Gastrocnemius medialis (tissue), 4 donors: ENCODE results near the gene LINC01488. TPM values are rescaled to one million over a fixed set of nuclear protein-coding genes. Genes with fewer than 3 reads are reported as not detected.

ENCODE experiments used
- ATAC-seq, 2 donors: fragments of 150-250 bp; one replicate each; pipeline ENCODE4 v1.9.1; 2016
- DNase-seq, 2 donors: peaks; one replicate each; pipeline ENCODE4 v3.0.0-alpha.2; 2019
- H3K27ac ChIP-seq, 4 donors: fragments of 200-600 bp; sonication (generic); 1 replicate in 1 of 4; 2 replicates in 3 of 4; pipeline ENCODE4 v1.5.1; 2016 to 2018; ENCODE audit warnings: mild to moderate bottlenecking in 2 of 4, moderate library complexity in 1 of 4
- H3K27me3 ChIP-seq, 3 donors: fragments of 200-600 bp; sonication (generic) in 2 of 3; 1 replicate in 1 of 3; 2 replicates in 2 of 3; pipeline versions ENCODE4 v1.5.1 to v1.6.0; 2016 to 2019; ENCODE audit warnings: mild to moderate bottlenecking in 1 of 3, moderate library complexity in 1 of 3
- H3K36me3 ChIP-seq, 2 donors: fragments of 200-600 bp; sonication (generic) in 1 of 2; one replicate each; pipeline ENCODE4 v1.5.1; 2017 to 2018
- H3K4me1 ChIP-seq, 2 donors: fragments of 200-600 bp; sonication (generic) in 1 of 2; one replicate each; pipeline ENCODE4 v1.5.1; 2016 to 2017; ENCODE audit warnings: mild to moderate bottlenecking in 2 of 2
- H3K4me3 ChIP-seq, 4 donors: fragments of 200-600 bp; sonication (generic) in 3 of 4; 1 replicate in 1 of 4; 2 replicates in 3 of 4; pipeline ENCODE4 v1.5.1; 2016 to 2019; ENCODE audit warnings: mild to moderate bottlenecking in 2 of 4
- H3K9me3 ChIP-seq, 3 donors: fragments of 200-600 bp; sonication (generic) in 2 of 3; 1 replicate in 1 of 3; 2 replicates in 2 of 3; pipeline ENCODE4 v1.5.1; 2016 to 2019
- POLR2A ChIP-seq, 2 donors: fragments of 450-650 bp; IDR thresholded peaks; one replicate each; pipeline ENCODE4 v1.6.1; 2017; ENCODE audit warnings: antibody characterized with exemption in 2 of 2, mild to moderate bottlenecking in 2 of 2, moderate library complexity in 2 of 2
- in situ Hi-C, 4 donors: fragments of 200-750 bp; cut with MboI; loops; one replicate each; pipeline versions ENCODE4 v1.15.0 to v1.8.0; 2017; ENCODE audit warnings: low sequenced_read_pairs in 4 of 4
- intact Hi-C: fragments of 100-400 bp; cut with DNase I; formaldehyde crosslinking; loops from one replicate; pipeline ENCODE4 v1.15.1; 2023; ENCODE audit warnings: low total_unique reads
- total RNA-seq, 4 donors: library from RNA; depleted of rRNA; stranded (reverse); fragments of >200 nt; gene quantifications; one replicate each; pipeline versions ENCODE4 v1.1.0 to v1.2.3, GENCODE V29; 2016
- TF ChIP-seq, protein P1 (sequence below), 5 experiments: fragments of 450-650 bp in 3 of 5; fragments of 200-600 bp in 2 of 5; sonication (generic) in 2 of 5; IDR thresholded peaks in 4 of 5; conservative IDR thresholded peaks in 1 of 5; 1 replicate in 4 of 5; 2 replicates in 1 of 5; pipeline ENCODE4 v1.5.1; 2016 to 2019; ENCODE audit warnings: antibody characterized with exemption in 5 of 5, mild to moderate bottlenecking in 3 of 5, moderate library complexity in 3 of 5

LINC01488 gene
- total RNA-seq, 4 donors from 2014 or later, result not detected

GRCh38 chr11:69536406-69536805 lies 54.9 kb downstream of the LINC01488 start:
- Histone ChIP-seq H3K4me1 (peaks cover 17 to 18% of the 10 kb centered on the region in 2 donors), H3K4me3 (no peak overlapping the region), H3K27me3 (no peaks in the 10 kb centered on the region), H3K27ac (no peak overlapping the region), H3K36me3 (no peaks in the 10 kb centered on the region), H3K9me3 (no peaks in the 10 kb centered on the region)
- DNase-seq (no peak), ATAC-seq (no peak)
- TF ChIP-seq, protein P1, sequence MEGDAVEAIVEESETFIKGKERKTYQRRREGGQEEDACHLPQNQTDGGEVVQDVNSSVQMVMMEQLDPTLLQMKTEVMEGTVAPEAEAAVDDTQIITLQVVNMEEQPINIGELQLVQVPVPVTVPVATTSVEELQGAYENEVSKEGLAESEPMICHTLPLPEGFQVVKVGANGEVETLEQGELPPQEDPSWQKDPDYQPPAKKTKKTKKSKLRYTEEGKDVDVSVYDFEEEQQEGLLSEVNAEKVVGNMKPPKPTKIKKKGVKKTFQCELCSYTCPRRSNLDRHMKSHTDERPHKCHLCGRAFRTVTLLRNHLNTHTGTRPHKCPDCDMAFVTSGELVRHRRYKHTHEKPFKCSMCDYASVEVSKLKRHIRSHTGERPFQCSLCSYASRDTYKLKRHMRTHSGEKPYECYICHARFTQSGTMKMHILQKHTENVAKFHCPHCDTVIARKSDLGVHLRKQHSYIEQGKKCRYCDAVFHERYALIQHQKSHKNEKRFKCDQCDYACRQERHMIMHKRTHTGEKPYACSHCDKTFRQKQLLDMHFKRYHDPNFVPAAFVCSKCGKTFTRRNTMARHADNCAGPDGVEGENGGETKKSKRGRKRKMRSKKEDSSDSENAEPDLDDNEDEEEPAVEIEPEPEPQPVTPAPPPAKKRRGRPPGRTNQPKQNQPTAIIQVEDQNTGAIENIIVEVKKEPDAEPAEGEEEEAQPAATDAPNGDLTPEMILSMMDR (IDR thresholded peaks at IDR 0.05 in 4 of 5, conservative IDR thresholded peaks at IDR 0.05 in 1 of 5), result no peak
- no peak for TF ChIP-seq POLR2A (IDR thresholded peaks at IDR 0.05)
- intact Hi-C loops (no loop called here), in situ Hi-C loops (no loop called here)

- TF ChIP-seq, protein P1 (IDR thresholded peaks at IDR 0.05 in 4 of 5, conservative IDR thresholded peaks at IDR 0.05 in 1 of 5), result no peak
- TF ChIP-seq POLR2A (IDR thresholded peaks at IDR 0.05), result no peak
- no peak overlapping the region for H3K4me3 ChIP-seq
- no peaks in the 10 kb centered on the region for H3K27me3 ChIP-seq
- in situ Hi-C loops, result no loop called here
- ATAC-seq (no peak), DNase-seq (no peak)
- peaks cover 20 to 22% of the 10 kb centered on the region in 2 donors for H3K4me1 ChIP-seq
- intact Hi-C loops, result no loop called here
- H3K36me3 ChIP-seq, result no peaks in the 10 kb centered on the region
- H3K9me3 ChIP-seq, result no peaks in the 10 kb centered on the region
- H3K27ac ChIP-seq, result no peak overlapping the region
Observed at GRCh38 chr11:69537126-69537525, 55.7 kb downstream of the LINC01488 start.

DNA sequence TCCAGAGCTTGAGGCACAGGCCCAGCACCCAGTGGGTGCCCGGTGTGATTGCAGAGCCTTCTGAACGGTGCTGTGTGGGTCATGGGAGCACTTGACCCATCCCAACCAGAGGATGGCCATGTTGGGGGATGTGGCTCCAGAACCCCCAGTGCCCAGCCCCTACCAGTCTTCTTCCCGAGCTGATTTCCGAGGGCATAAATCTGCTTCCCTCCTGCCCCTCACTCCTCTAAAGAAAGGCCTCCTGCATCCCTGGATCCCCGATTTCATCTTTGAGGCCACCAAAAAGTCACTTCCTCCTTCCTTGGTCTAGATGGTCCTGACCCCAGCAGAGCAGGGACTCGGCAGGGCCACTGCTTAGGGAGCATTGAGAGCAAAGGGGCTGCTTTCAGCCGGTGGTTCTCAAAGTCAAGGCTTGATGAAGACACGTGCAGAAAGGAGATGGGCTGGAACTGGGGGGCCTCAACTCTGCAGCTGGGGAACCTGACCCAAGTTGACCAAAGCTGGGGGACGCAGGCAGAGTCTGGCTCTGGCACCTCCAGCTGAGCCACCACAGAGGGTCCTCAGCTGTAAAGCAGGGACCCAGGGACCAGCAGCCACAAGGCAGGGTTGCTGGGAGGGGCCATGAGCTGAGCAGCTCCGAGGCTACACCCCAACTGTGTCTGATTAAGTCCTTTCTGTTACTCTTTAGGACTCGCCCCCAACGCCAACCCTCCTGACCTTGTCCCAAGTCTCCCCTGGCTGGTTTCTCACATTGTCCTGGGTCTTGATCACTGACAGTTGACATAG lies 56.6 kb downstream of the LINC01488 start:
- intact Hi-C loops, result no loop called here
- in situ Hi-C loops, result no loop called here
- ATAC-seq (no peak), DNase-seq (no peak)
- H3K36me3 ChIP-seq, result no peaks in the 10 kb centered on the region
- H3K27ac ChIP-seq, result no peak overlapping the region
- TF ChIP-seq, protein P1 (IDR thresholded peaks at IDR 0.05 in 4 of 5, conservative IDR thresholded peaks at IDR 0.05 in 1 of 5), result no peak
- no peak for TF ChIP-seq POLR2A (IDR thresholded peaks at IDR 0.05)
- no peak overlapping the region for H3K4me3 ChIP-seq
- H3K9me3 ChIP-seq, result no peaks in the 10 kb centered on the region
- no peaks in the 10 kb centered on the region for H3K27me3 ChIP-seq
- peaks cover 20 to 22% of the 10 kb centered on the region in 2 donors for H3K4me1 ChIP-seq

DNA sequence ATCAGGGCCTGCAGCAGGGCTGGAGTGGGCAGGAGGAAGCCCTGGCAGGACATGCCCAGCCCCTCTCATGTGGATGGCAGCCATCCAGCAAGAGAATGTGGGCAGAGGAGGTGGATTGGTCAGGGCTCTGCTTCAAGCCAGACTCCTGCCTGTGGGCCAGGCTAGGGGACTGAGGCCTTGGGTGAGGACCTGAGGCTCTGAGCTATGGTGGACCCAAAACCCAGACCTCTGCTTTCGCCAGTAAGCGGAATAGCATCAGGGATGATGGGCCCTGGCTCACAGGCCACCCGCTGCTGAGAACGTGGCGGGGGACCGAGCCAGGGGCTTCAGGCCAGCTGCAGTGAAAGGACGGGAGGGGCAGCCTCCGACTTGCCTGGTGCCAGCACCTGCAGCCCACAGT lies 57.4 kb downstream of the LINC01488 start:
- Histone ChIP-seq H3K27me3 (no peaks in the 10 kb centered on the region), H3K4me1 (peaks cover 20 to 22% of the 10 kb centered on the region in 2 donors), H3K27ac (no peak overlapping the region), H3K9me3 (no peaks in the 10 kb centered on the region), H3K36me3 (no peaks in the 10 kb centered on the region), H3K4me3 (no peak overlapping the region)
- TF ChIP-seq, protein P1 (IDR thresholded peaks at IDR 0.05 in 4 of 5, conservative IDR thresholded peaks at IDR 0.05 in 1 of 5), result no peak
- no peak for TF ChIP-seq POLR2A (IDR thresholded peaks at IDR 0.05)
- DNase-seq (no peak), ATAC-seq (no peak)
- in situ Hi-C loops, result no loop called here
- intact Hi-C loops, result no loop called here
